Omental fat pad (tissue), 4 donors: ENCODE data around the gene DNAJB2. TPM values are rescaled to one million over a fixed set of nuclear protein-coding genes. Genes with fewer than 3 reads are reported as not detected.

Experiments used
- ATAC-seq: fragments of 150-250 bp; one replicate; pipeline ENCODE4 v1.9.1; 2016; ENCODE audit warnings: mild to moderate bottlenecking, moderate library complexity; ENCODE audit not compliant: low FRiP score
- DNase-seq: peaks from one replicate; pipeline ENCODE4 v3.0.0-alpha.2; 2019; ENCODE audit warnings: low spot score
- total RNA-seq, 4 donors: library from RNA; depleted of rRNA; stranded (reverse); fragments of >200 nt; gene quantifications; one replicate each; pipeline ENCODE4 v1.1.0, GENCODE V29; 2016
- TF ChIP-seq, protein P1 (sequence below), 3 donors: fragments of 450-650 bp; IDR thresholded peaks; one replicate each; pipeline ENCODE4 v1.5.1; 2016 to 2017; ENCODE audit warnings: antibody characterized with exemption in 3 of 3, mild to moderate bottlenecking in 3 of 3, moderate library complexity in 2 of 3

The DNAJB2 gene
- total RNA-seq, 4 donors from 2014 or later, result 27.5 to 56.6 (median 46.8) TPM

GRCh38 chr2:219279916-219280516, 850 bp downstream of the DNAJB2 start:
- ATAC-seq (peak; percentile 0), DNase-seq (no peak)
- TF ChIP-seq, protein P1, sequence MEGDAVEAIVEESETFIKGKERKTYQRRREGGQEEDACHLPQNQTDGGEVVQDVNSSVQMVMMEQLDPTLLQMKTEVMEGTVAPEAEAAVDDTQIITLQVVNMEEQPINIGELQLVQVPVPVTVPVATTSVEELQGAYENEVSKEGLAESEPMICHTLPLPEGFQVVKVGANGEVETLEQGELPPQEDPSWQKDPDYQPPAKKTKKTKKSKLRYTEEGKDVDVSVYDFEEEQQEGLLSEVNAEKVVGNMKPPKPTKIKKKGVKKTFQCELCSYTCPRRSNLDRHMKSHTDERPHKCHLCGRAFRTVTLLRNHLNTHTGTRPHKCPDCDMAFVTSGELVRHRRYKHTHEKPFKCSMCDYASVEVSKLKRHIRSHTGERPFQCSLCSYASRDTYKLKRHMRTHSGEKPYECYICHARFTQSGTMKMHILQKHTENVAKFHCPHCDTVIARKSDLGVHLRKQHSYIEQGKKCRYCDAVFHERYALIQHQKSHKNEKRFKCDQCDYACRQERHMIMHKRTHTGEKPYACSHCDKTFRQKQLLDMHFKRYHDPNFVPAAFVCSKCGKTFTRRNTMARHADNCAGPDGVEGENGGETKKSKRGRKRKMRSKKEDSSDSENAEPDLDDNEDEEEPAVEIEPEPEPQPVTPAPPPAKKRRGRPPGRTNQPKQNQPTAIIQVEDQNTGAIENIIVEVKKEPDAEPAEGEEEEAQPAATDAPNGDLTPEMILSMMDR (IDR thresholded peaks at IDR 0.05), result no peak

DNA sequence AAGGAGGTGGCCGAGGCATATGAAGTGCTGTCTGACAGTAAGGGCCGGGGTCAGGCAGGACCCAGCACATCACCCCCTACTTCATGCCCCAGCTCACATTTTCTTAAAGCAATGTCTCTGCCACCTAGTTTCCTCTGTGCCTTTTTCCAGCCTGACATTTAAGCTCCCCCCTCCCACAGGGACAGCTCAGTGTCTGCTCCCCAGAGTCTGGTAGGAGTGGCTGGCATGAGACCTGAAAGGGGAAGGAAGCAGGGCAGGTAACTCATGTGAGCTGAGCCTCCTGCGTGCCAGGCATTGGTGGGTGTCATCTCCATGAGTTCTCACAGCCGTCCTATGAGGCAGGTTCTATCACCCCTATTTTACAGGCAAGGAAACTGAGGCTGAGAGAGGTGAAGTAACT, 1.5 kb downstream of the DNAJB2 start:
- TF ChIP-seq, protein P1 (IDR thresholded peaks at IDR 0.05), result no peak
- no peak for ATAC-seq
- DNase-seq, result no peak

- TF ChIP-seq, protein P1 (IDR thresholded peaks at IDR 0.05), result no peak
- ATAC-seq, result no peak
- no peak for DNase-seq
Observed at GRCh38 chr2:219281588-219281987, 2.4 kb downstream of the DNAJB2 start.

DNA sequence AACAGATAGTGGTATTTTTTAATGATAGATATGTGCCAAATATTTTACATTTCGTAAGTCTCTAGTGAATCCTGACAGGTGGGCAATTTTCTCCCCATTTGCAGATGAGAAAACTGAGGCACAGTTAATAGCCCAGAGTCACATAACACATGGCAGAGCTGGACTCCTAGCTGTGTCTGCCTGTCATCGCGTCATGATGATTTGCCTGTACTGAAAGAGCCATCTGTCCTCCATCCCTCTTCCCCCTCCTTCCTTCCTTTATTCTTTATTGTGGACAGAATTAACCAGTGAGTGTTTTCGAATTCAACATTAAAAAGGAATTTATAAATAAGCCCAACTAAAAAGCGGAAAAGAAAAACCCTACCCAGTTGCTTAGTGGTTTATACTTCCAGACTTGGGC, 3.2 kb downstream of the DNAJB2 start:
- DNase-seq, result no peak
- TF ChIP-seq, protein P1 (IDR thresholded peaks at IDR 0.05), result no peak
- ATAC-seq, result no peak

- DNase-seq (no peak), ATAC-seq (no peak)
- TF ChIP-seq, protein P1 (IDR thresholded peaks at IDR 0.05), result no peak
Observed at GRCh38 chr2:219282943-219283581, 3.9 kb downstream of the DNAJB2 start.

- ATAC-seq (no peak), DNase-seq (no peak)
- TF ChIP-seq, protein P1 (IDR thresholded peaks at IDR 0.05), result no peak
Observed at GRCh38 chr2:219284501-219285372, 5.6 kb downstream of the DNAJB2 start.
